Naive B cell (primary cell): Measurements from ENCODE around the gene FBXO27. TPM values are rescaled to one million over a fixed set of nuclear protein-coding genes. Genes with fewer than 3 reads are reported as not detected.
A peak's percentile ranks its signal among the peaks of the same experiment; 100 is the strongest.
"Not testable (repeated sequence)": the region's sequence is repeated elsewhere in the genome, so short reads cannot be mapped to it uniquely, and the experiment has no call there.

Experiments used
- ATAC-seq, 2 donors: fragments of 150-1000 bp; cut with Tn5 transposase; 2 replicates each; pipeline ENCODE4 v1.10.0; 2021; ENCODE audit warnings: low read depth in 2 of 2, mild to moderate bottlenecking in 2 of 2, moderate library complexity in 2 of 2
- DNase-seq: peaks from one replicate; pipeline ENCODE4 v3.0.0; 2022
- H3K27ac Mint-ChIP-seq, 6 donors: one replicate each; pipeline ENCODE4 v1.8.0; 2020 to 2022; ENCODE audit warnings: mild to moderate bottlenecking in 6 of 6, mixed read lengths in 6 of 6, moderate library complexity in 5 of 6, inconsistent platforms in 2 of 6
- H3K27me3 Mint-ChIP-seq, 3 donors: one replicate each; pipeline ENCODE4 v1.8.0; 2021 to 2022; ENCODE audit warnings: mixed read lengths in 3 of 3, mild to moderate bottlenecking in 1 of 3
- H3K36me3 Mint-ChIP-seq, 2 donors: one replicate each; pipeline ENCODE4 v1.8.0; 2020 to 2022; ENCODE audit warnings: mixed read lengths in 2 of 2, inconsistent platforms in 1 of 2, mild to moderate bottlenecking in 1 of 2
- H3K4me1 Mint-ChIP-seq, 3 donors: one replicate each; pipeline ENCODE4 v1.8.0; 2020 to 2022; ENCODE audit warnings: mixed read lengths in 3 of 3, inconsistent platforms in 1 of 3, mild to moderate bottlenecking in 1 of 3, moderate library complexity in 1 of 3
- H3K4me3 Mint-ChIP-seq, 8 donors: one replicate each; pipeline ENCODE4 v1.8.0; 2020 to 2022; ENCODE audit warnings: mild to moderate bottlenecking in 8 of 8, mixed read lengths in 8 of 8, moderate library complexity in 8 of 8, inconsistent platforms in 2 of 8
- H3K9me3 Mint-ChIP-seq, 7 donors: one replicate each; pipeline ENCODE4 v1.8.0; 2020 to 2022; ENCODE audit warnings: mixed read lengths in 7 of 7, mild to moderate bottlenecking in 5 of 7, inconsistent platforms in 2 of 7, moderate library complexity in 1 of 7
- polyA plus RNA-seq, 6 donors: library from polyadenylated mRNA; unstranded; fragments of 300-500 nt; fragmentation: Illumina TruSeq; gene quantifications; one replicate each; pipeline ENCODE4 v1.2.3, GENCODE V29; 2021; ENCODE audit warnings: low read depth in 6 of 6

The FBXO27 gene
- polyA plus RNA-seq, 6 donors from 2014 or later = not detected

- peaks cover 0 to 6% (median 5%) of the 10 kb centered on the region in 3 donors for H3K4me1 Mint-ChIP-seq
- H3K9me3 Mint-ChIP-seq = peaks cover 3 to 14% (median 4%) of the 10 kb centered on the region in 7 donors
- peaks cover 7 to 53% (median 12%) of the 10 kb centered on the region in 3 donors for H3K27me3 Mint-ChIP-seq
- H3K4me3 Mint-ChIP-seq = peak overlapping the region in 7 of 8 donors; percentile 56 to 86 (median 73)
- peaks cover 4 to 8% of the 10 kb centered on the region in 2 donors for H3K36me3 Mint-ChIP-seq
- no peak for ATAC-seq
- no peak for DNase-seq
- no peak overlapping the region for H3K27ac Mint-ChIP-seq
These were observed 1.4 kb downstream of the FBXO27 start for GRCh38 chr19:39030854-39031367.

GRCh38 chr19:39024875-39025641 is 7.3 kb downstream of the FBXO27 start:
- Mint-ChIP-seq H3K27me3 (peaks cover 8 to 41% (median 20%) of the 10 kb centered on the region in 3 donors), H3K4me3 (peak overlapping the region in 1 of 8 donors; percentile 20), H3K4me1 (peaks cover 0 to 2% (median 0%) of the 10 kb centered on the region in 3 donors), H3K36me3 (peaks cover 4 to 8% of the 10 kb centered on the region in 2 donors), H3K27ac (no peak overlapping the region), H3K9me3 (peaks cover 4 to 18% (median 6%) of the 10 kb centered on the region in 7 donors)
- ATAC-seq = no peak
- DNase-seq = no peak

- Mint-ChIP-seq H3K4me1 (no peaks in the 10 kb centered on the region), H3K27ac (no peak overlapping the region), H3K9me3 (peaks cover 0 to 11% (median 5%) of the 10 kb centered on the region in 7 donors), H3K36me3 (no peaks in the 10 kb centered on the region), H3K4me3 (no peak overlapping the region), H3K27me3 (peaks cover 11 to 21% (median 13%) of the 10 kb centered on the region in 3 donors)
- DNase-seq = no peak
- no peak for ATAC-seq
These were observed 11.3 kb downstream of the FBXO27 start for GRCh38 chr19:39021063-39021462.

- Mint-ChIP-seq H3K4me1 (no peaks in the 10 kb centered on the region), H3K9me3 (peaks cover 0 to 11% (median 4%) of the 10 kb centered on the region in 7 donors), H3K36me3 (no peaks in the 10 kb centered on the region), H3K27me3 (peaks cover 7 to 14% (median 12%) of the 10 kb centered on the region in 3 donors), H3K27ac (no peak overlapping the region), H3K4me3 (no peak overlapping the region)
- no peak for DNase-seq
- no peak for ATAC-seq
These were observed 14.7 kb downstream of the FBXO27 start for GRCh38 chr19:39017646-39018045.

- Mint-ChIP-seq H3K4me3 (no peak overlapping the region), H3K36me3 (no peaks in the 10 kb centered on the region), H3K27me3 (peaks cover 7 to 14% (median 12%) of the 10 kb centered on the region in 3 donors), H3K4me1 (no peaks in the 10 kb centered on the region), H3K9me3 (peaks cover 0 to 11% (median 4%) of the 10 kb centered on the region in 7 donors), H3K27ac (no peak overlapping the region)
- DNase-seq = no peak
- no peak for ATAC-seq
These were observed 15.3 kb downstream of the FBXO27 start for GRCh38 chr19:39017026-39017425.

GRCh38 chr19:39014037-39014436 is 18.3 kb downstream of the FBXO27 start:
- no peaks in the 10 kb centered on the region for H3K36me3 Mint-ChIP-seq
- H3K4me1 Mint-ChIP-seq = no peaks in the 10 kb centered on the region
- H3K9me3 Mint-ChIP-seq = peaks cover 0 to 6% (median 0%) of the 10 kb centered on the region in 7 donors
- H3K4me3 Mint-ChIP-seq = no peak overlapping the region
- ATAC-seq (no peak), DNase-seq (no peak)
- H3K27ac Mint-ChIP-seq = no peak overlapping the region
- peaks cover 7 to 14% (median 9%) of the 10 kb centered on the region in 3 donors for H3K27me3 Mint-ChIP-seq

- Mint-ChIP-seq H3K9me3 (peaks cover 0 to 2% (median 0%) of the 10 kb centered on the region in 7 donors), H3K36me3 (no peaks in the 10 kb centered on the region), H3K4me3 (no peak overlapping the region), H3K27me3 (peaks cover 7 to 11% (median 7%) of the 10 kb centered on the region in 3 donors), H3K4me1 (no peaks in the 10 kb centered on the region), H3K27ac (no peak overlapping the region)
- DNase-seq = no peak
- no peak for ATAC-seq
These were observed 23.3 kb downstream of the FBXO27 start for GRCh38 chr19:39009001-39009400.

- ATAC-seq (no peak), DNase-seq (no peak)
- no peak overlapping the region for H3K27ac Mint-ChIP-seq
- H3K4me3 Mint-ChIP-seq = no peak overlapping the region
- H3K36me3 Mint-ChIP-seq = no peaks in the 10 kb centered on the region
- peaks cover 0 to 2% (median 0%) of the 10 kb centered on the region in 7 donors for H3K9me3 Mint-ChIP-seq
- H3K4me1 Mint-ChIP-seq = no peaks in the 10 kb centered on the region
- H3K27me3 Mint-ChIP-seq = peaks cover 7 to 11% (median 7%) of the 10 kb centered on the region in 3 donors
These were observed 24.2 kb downstream of the FBXO27 start for GRCh38 chr19:39008137-39008536.

- Mint-ChIP-seq H3K27me3 (peaks cover 7 to 16% (median 7%) of the 10 kb centered on the region in 3 donors), H3K36me3 (no peaks in the 10 kb centered on the region), H3K4me3 (no peak overlapping the region), H3K4me1 (no peaks in the 10 kb centered on the region), H3K9me3 (peaks cover 0 to 2% (median 0%) of the 10 kb centered on the region in 7 donors), H3K27ac (no peak overlapping the region)
- no peak for DNase-seq
- no peak for ATAC-seq
These were observed 25.3 kb downstream of the FBXO27 start for GRCh38 chr19:39007096-39007495.

- Mint-ChIP-seq H3K4me1 (no peaks in the 10 kb centered on the region), H3K27me3 (peaks cover 7 to 25% (median 15%) of the 10 kb centered on the region in 3 donors), H3K4me3 (peak overlapping the region in 1 of 8 donors; percentile 29), H3K27ac (no peak overlapping the region), H3K9me3 (peaks cover 0 to 2% (median 0%) of the 10 kb centered on the region in 7 donors), H3K36me3 (no peaks in the 10 kb centered on the region)
- ATAC-seq = no peak
- DNase-seq = no peak
These were observed 27.9 kb downstream of the FBXO27 start for GRCh38 chr19:39004403-39004802.

- H3K27me3 Mint-ChIP-seq = peaks cover 10 to 31% (median 15%) of the 10 kb centered on the region in 3 donors
- no peak overlapping the region for H3K4me3 Mint-ChIP-seq
- ATAC-seq (no peak), DNase-seq (no peak)
- no peaks in the 10 kb centered on the region for H3K9me3 Mint-ChIP-seq
- H3K27ac Mint-ChIP-seq = no peak overlapping the region
- no peaks in the 10 kb centered on the region for H3K4me1 Mint-ChIP-seq
- H3K36me3 Mint-ChIP-seq = no peaks in the 10 kb centered on the region
These were observed 28.6 kb downstream of the FBXO27 start for GRCh38 chr19:39003796-39004195.

- Mint-ChIP-seq H3K36me3 (no peaks in the 10 kb centered on the region), H3K9me3 (no peaks in the 10 kb centered on the region), H3K4me3 (no peak overlapping the region), H3K27me3 (peaks cover 12 to 32% (median 15%) of the 10 kb centered on the region in 3 donors), H3K27ac (no peak overlapping the region), H3K4me1 (no peaks in the 10 kb centered on the region)
- ATAC-seq = no peak
- DNase-seq = no peak
These were observed 29.2 kb downstream of the FBXO27 start for GRCh38 chr19:39003188-39003587.

GRCh38 chr19:39001041-39001440 is 31.3 kb downstream of the FBXO27 start:
- Mint-ChIP-seq H3K4me1 (no peaks in the 10 kb centered on the region), H3K36me3 (no peaks in the 10 kb centered on the region), H3K27ac (peak overlapping the region in 1 of 6 donors; percentile 77), H3K4me3 (no peak overlapping the region), H3K27me3 (peaks cover 13 to 27% (median 23%) of the 10 kb centered on the region in 3 donors), H3K9me3 (peaks cover 0 to 3% (median 0%) of the 10 kb centered on the region in 7 donors)
- DNase-seq (no peak), ATAC-seq (no peak)

- peaks cover 0 to 14% of the 10 kb centered on the region in 2 donors for H3K36me3 Mint-ChIP-seq
These were observed 34.8 kb downstream of the FBXO27 start for GRCh38 chr19:38997576-38997975.

More at GRCh38 chr19:38997576-38997975, 34.8 kb downstream of the FBXO27 start:
- peaks cover 5 to 17% (median 11%) of the 10 kb centered on the region in 7 donors for H3K9me3 Mint-ChIP-seq
- peaks cover 20 to 41% (median 39%) of the 10 kb centered on the region in 3 donors for H3K27me3 Mint-ChIP-seq
- H3K4me1 Mint-ChIP-seq, H3K4me3 Mint-ChIP-seq, ATAC-seq, DNase-seq, H3K27ac Mint-ChIP-seq: not testable (repeated sequence)
